K562 (cell line): ENCODE data around the gene NLE1. TPM values are rescaled to one million over a fixed set of nuclear protein-coding genes. Genes with fewer than 3 reads are reported as not detected.

Experiments used
- ATF3 ChIP-seq, 2 experiments: fragments of 450-650 bp in 1 of 2; sonication (generic) in 1 of 2; formaldehyde crosslinking in 1 of 2; IDR thresholded peaks in 1 of 2; conservative IDR thresholded peaks in 1 of 2; 2 replicates each; pipeline versions ENCODE4 v1.6.1 to v1.8.1; 2016 to 2023; ENCODE audit warnings: mild to moderate bottlenecking in 2 of 2, moderate library complexity in 2 of 2, inconsistent platforms in 1 of 2, missing genetic modification reagents in 1 of 2
- ATF7 ChIP-seq: fragments of 450-650 bp; IDR thresholded peaks from 2 replicates; pipeline ENCODE4 v1.7.1; 2014; ENCODE audit warnings: mild to moderate bottlenecking, moderate library complexity
- GTF2E2 ChIP-seq: fragments of 200-800 bp; sonication (Bioruptor generic); IDR thresholded peaks from 2 replicates; pipeline ENCODE4 v1.6.1; 2016; ENCODE audit warnings: missing genetic modification characterization, missing compliant biosample characterization
- HEY1 ChIP-seq: fragments of 250-450 bp; sonication (Bioruptor Pico); IDR thresholded peaks from 2 replicates; pipeline ENCODE4 v1.5.0; 2020; ENCODE audit warnings: mild to moderate bottlenecking, moderate library complexity, borderline replicate concordance
- IRF1 ChIP-seq: sonication (generic); formaldehyde crosslinking; IDR thresholded peaks from 2 replicates; pipeline ENCODE4 v1.8.0; 2022; ENCODE audit warnings: missing genetic modification reagents, mild to moderate bottlenecking, borderline replicate concordance
- JUND ChIP-seq, 2 experiments: IDR thresholded peaks; 2 replicates in 1 of 2; 3 replicates in 1 of 2; pipeline ENCODE4 v1.6.1; 2011; ENCODE audit warnings: borderline replicate concordance in 2 of 2, low read depth in 2 of 2, low read length in 2 of 2, improper control_type of control experiment in 1 of 2, missing biosample characterization in 1 of 2, missing genetic modification characterization in 1 of 2, missing genetic modification reagents in 1 of 2
- LEF1 ChIP-seq: fragments of 450-650 bp; IDR thresholded peaks from 2 replicates; pipeline ENCODE4 v1.6.1; 2016; ENCODE audit warnings: mild to moderate bottlenecking
- NFE2L1 ChIP-seq: fragments of 450-650 bp; IDR thresholded peaks from 2 replicates; pipeline ENCODE4 v1.6.1; 2016; ENCODE audit warnings: missing genetic modification characterization, low read depth, mild to moderate bottlenecking, missing compliant biosample characterization, moderate library complexity, borderline replicate concordance
- PHF8 ChIP-seq: fragments of 200-600 bp; sonication (generic); IDR thresholded peaks from 2 replicates; pipeline ENCODE4 v1.6.1; 2012; ENCODE audit warnings: mixed run types, mild to moderate bottlenecking, inconsistent platforms, low read length, moderate library complexity, borderline replicate concordance
- RBBP5 ChIP-seq: fragments of 200-600 bp; sonication (generic); IDR thresholded peaks from 2 replicates; pipeline ENCODE4 v1.6.1; 2012; ENCODE audit warnings: borderline replicate concordance, mild to moderate bottlenecking, low read length, control low read depth, inconsistent platforms; ENCODE audit not compliant: insufficient read depth, poor library complexity, severe bottlenecking
- SMARCA4 ChIP-seq: fragments of 450-650 bp; IDR thresholded peaks from 2 replicates; pipeline ENCODE4 v1.6.1; 2016
- ZBTB8A ChIP-seq: fragments of 450-650 bp; IDR thresholded peaks from 2 replicates; pipeline ENCODE4 v1.6.1; 2018; ENCODE audit warnings: mild to moderate bottlenecking, moderate library complexity; ENCODE audit not compliant: partially characterized antibody
- ZFP36 ChIP-seq: fragments of 150-350 bp; IDR thresholded peaks from 2 replicates; pipeline ENCODE4 v1.6.1; 2018; ENCODE audit warnings: low read length, low read depth; ENCODE audit not compliant: partially characterized antibody
- ZSCAN32 ChIP-seq: fragments of 450-650 bp; formaldehyde crosslinking; IDR thresholded peaks from 2 replicates; pipeline ENCODE4 v1.4.0; 2020; ENCODE audit warnings: mild to moderate bottlenecking, moderate library complexity
- polyA plus RNA-seq, 8 experiments: library from polyadenylated mRNA; depleted of rRNA in 4 of 8; stranded (reverse) in 5 of 8; unstranded in 3 of 8; fragments of >200 nt; fragmentation: Nextera tagmentation in 2 of 8; fragmentation: Illumina TruSeq in 1 of 8; extraction: Ambion mirVana in 2 of 8; extraction: Trizol in 1 of 8; gene quantifications; 2 replicates each; pipeline versions ENCODE4 v1.2.1 to v1.2.3, GENCODE V29; 2011 to 2014; ENCODE audit warnings: inconsistent platforms in 1 of 8, missing spikeins in 1 of 8
- total RNA-seq, 7 experiments: library from RNA; depleted of rRNA in 6 of 7; stranded (reverse); fragments of >200 nt in 6 of 7; fragmentation: Illumina TruSeq in 2 of 7; extraction: Trizol in 2 of 7; gene quantifications; 2 replicates each; pipeline versions ENCODE4 v1.2.1 to v1.2.3, GENCODE V29; 2011 to 2021; ENCODE audit warnings: low replicate concordance in 1 of 7
- TF ChIP-seq, protein P1 (sequence below): fragments of 250-450 bp; sonication (Bioruptor Pico); IDR thresholded peaks from 2 replicates; pipeline ENCODE4 v1.4.0; 2020
- TF ChIP-seq, protein P2 (sequence below): sonication (generic); formaldehyde crosslinking; IDR thresholded peaks from 2 replicates; pipeline ENCODE4 v1.8.1; 2023; ENCODE audit warnings: mild to moderate bottlenecking, missing genetic modification reagents
- TF ChIP-seq, protein P3 (sequence below), 2 experiments: IDR thresholded peaks; 2 replicates each; pipeline ENCODE4 v1.6.1; 2012; ENCODE audit warnings: improper control_type of control experiment in 2 of 2, low read depth in 2 of 2, low read length in 2 of 2, borderline replicate concordance in 1 of 2

NLE1 gene
- total and polyA plus RNA-seq, 9 of the 15 experiments (the other 6 are each of a cell fraction or from before 2014, with no cell fraction given): 3.8 to 69.0 (median 29.4) TPM

DNA sequence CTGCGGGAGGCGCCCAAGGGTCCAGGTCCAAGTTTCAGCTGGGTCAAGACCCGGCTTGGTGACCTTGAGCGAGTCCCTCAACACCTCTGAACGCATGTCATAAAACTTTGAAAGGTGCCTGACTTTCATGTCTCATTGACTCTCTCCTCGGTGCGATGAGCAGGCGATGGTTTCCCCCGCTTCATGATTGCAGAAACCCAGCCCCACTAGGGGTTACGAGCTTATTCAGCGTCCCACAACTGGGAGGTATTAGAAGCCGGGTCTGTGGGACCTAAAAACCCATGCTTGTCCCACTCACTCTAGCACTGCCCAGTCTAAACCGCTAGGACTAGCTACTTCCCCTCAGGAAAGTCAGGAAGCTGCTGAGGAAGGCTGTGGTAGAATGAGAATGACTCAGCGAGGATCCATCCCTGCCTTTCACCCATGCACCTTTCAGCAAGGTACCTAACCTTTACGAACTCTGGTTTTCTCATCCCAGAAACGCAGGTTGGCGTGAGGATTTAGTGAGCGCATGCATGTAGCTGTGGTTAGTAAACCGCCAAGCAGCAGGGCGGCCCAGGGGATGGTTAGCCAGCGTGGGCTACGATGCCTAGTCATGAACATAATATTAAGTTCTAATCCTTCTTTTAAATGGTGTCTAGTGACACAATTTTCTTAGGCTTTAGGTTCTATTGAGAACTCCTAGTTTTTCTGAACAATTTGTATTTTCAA lies 52.4 kb downstream of the NLE1 start (continued):
- no peak for TF ChIP-seq IRF1 (CRISPR knock-in tag)
- TF ChIP-seq, protein P1, sequence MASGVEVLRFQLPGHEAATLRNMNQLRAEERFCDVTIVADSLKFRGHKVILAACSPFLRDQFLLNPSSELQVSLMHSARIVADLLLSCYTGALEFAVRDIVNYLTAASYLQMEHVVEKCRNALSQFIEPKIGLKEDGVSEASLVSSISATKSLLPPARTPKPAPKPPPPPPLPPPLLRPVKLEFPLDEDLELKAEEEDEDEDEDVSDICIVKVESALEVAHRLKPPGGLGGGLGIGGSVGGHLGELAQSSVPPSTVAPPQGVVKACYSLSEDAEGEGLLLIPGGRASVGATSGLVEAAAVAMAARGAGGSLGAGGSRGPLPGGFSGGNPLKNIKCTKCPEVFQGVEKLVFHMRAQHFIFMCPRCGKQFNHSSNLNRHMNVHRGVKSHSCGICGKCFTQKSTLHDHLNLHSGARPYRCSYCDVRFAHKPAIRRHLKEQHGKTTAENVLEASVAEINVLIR: no peak
- TF ChIP-seq RBBP5: peak; percentile 10
- no peak for TF ChIP-seq LEF1
- TF ChIP-seq, protein P2, sequence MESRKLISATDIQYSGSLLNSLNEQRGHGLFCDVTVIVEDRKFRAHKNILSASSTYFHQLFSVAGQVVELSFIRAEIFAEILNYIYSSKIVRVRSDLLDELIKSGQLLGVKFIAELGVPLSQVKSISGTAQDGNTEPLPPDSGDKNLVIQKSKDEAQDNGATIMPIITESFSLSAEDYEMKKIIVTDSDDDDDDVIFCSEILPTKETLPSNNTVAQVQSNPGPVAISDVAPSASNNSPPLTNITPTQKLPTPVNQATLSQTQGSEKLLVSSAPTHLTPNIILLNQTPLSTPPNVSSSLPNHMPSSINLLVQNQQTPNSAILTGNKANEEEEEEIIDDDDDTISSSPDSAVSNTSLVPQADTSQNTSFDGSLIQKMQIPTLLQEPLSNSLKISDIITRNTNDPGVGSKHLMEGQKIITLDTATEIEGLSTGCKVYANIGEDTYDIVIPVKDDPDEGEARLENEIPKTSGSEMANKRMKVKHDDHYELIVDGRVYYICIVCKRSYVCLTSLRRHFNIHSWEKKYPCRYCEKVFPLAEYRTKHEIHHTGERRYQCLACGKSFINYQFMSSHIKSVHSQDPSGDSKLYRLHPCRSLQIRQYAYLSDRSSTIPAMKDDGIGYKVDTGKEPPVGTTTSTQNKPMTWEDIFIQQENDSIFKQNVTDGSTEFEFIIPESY (CRISPR knock-in tag): peak; percentile 99
- TF ChIP-seq PHF8: peak; percentile 56; the same call in 1 of the 2 replicates
- no peak for TF ChIP-seq SMARCA4
- TF ChIP-seq, protein P3, sequence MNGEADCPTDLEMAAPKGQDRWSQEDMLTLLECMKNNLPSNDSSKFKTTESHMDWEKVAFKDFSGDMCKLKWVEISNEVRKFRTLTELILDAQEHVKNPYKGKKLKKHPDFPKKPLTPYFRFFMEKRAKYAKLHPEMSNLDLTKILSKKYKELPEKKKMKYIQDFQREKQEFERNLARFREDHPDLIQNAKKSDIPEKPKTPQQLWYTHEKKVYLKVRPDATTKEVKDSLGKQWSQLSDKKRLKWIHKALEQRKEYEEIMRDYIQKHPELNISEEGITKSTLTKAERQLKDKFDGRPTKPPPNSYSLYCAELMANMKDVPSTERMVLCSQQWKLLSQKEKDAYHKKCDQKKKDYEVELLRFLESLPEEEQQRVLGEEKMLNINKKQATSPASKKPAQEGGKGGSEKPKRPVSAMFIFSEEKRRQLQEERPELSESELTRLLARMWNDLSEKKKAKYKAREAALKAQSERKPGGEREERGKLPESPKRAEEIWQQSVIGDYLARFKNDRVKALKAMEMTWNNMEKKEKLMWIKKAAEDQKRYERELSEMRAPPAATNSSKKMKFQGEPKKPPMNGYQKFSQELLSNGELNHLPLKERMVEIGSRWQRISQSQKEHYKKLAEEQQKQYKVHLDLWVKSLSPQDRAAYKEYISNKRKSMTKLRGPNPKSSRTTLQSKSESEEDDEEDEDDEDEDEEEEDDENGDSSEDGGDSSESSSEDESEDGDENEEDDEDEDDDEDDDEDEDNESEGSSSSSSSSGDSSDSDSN (IDR thresholded peaks at IDR 0.05; ENCODE audit: borderline replicate concordance in 1 of 2, low read depth in 2 of 2, low read length in 2 of 2): no peak
- no peak for TF ChIP-seq ZBTB8A
- TF ChIP-seq ZSCAN32 (CRISPR knock-in tag): no peak
- 0 out of 2 replicates have a peak, but pooled peaks have one; percentile 16 for TF ChIP-seq JUND (IDR thresholded peaks at IDR 0.05; ENCODE audit: borderline replicate concordance, low read depth, low read length)
- TF ChIP-seq JUND (tag; IDR thresholded peaks at IDR 0.05; ENCODE audit: borderline replicate concordance, low read depth, low read length): no peak
- no peak for TF ChIP-seq HEY1 (CRISPR knock-in tag)
- 0 out of 2 replicates have a peak, but pooled peaks have one; percentile 13 for TF ChIP-seq ATF7
- peak; percentile 16; the same call in 1 of the 2 replicates for TF ChIP-seq ATF3 (IDR thresholded peaks at IDR 0.05)
- no peak for TF ChIP-seq ATF3 (CRISPR knock-in tag; conservative IDR thresholded peaks at IDR 0.05)
- TF ChIP-seq NFE2L1 (tag): no peak
- no peak for TF ChIP-seq GTF2E2 (tag)
- TF ChIP-seq ZFP36: no peak
